Spinal cord (tissue), 10 donors: ENCODE results near the gene ELF3. TPM values are rescaled to one million over a fixed set of nuclear protein-coding genes. Genes with fewer than 3 reads are reported as not detected.
"Not testable (repeated sequence)": the region's sequence is repeated elsewhere in the genome, so short reads cannot be mapped to it uniquely, and the experiment has no call there.

Experiments used
- DNase-seq, 6 donors: peaks; one replicate each; pipeline versions ENCODE4 v3.0.0 to v3.0.0-alpha.2; 2013 to 2015; ENCODE audit warnings: low spot score in 6 of 6, low read depth in 4 of 6
- H3K27ac ChIP-seq: one replicate; pipeline ENCODE4 v1.5.1; 2013; ENCODE audit warnings: low read depth, low read length, control low read depth
- H3K27me3 ChIP-seq: one replicate; pipeline ENCODE4 v1.6.1; 2013; ENCODE audit warnings: low read length; ENCODE audit not compliant: control insufficient read depth, insufficient read depth
- H3K36me3 ChIP-seq: one replicate; pipeline ENCODE4 v1.6.1; 2013; ENCODE audit warnings: low read length; ENCODE audit not compliant: control insufficient read depth, insufficient read depth
- H3K4me1 ChIP-seq: one replicate; pipeline ENCODE4 v1.6.1; 2013; ENCODE audit warnings: low read length; ENCODE audit not compliant: control insufficient read depth, insufficient read depth
- H3K4me3 ChIP-seq: one replicate; pipeline ENCODE4 v1.5.1; 2013; ENCODE audit warnings: low read depth, low read length, control low read depth
- H3K9me3 ChIP-seq: one replicate; pipeline ENCODE4 v1.6.1; 2013; ENCODE audit warnings: low read length; ENCODE audit not compliant: control insufficient read depth, insufficient read depth
- WGBS: methylation state at CpG from one replicate; pipeline ENCODE4 v1.1.5; 2013; ENCODE audit warnings: missing lambda C conversion rate; ENCODE audit not compliant: insufficient coverage; 5-methylcytosine and 5-hydroxymethylcytosine counted together
- polyA plus RNA-seq, 2 donors: library from polyadenylated mRNA; unstranded; fragments of 120-200 nt; gene quantifications; one replicate each; pipeline ENCODE4 v1.2.1, GENCODE V29; 2013; ENCODE audit not compliant: insufficient read length in 2 of 2
- small RNA-seq: library from RNA; depleted of rRNA; stranded (forward); fragments of <200 nt; gene quantifications from one replicate; pipeline ENCODE3, GENCODE V24; 2014; ENCODE audit warnings: low replicate concordance
- total RNA-seq, 2 donors: library from RNA; depleted of rRNA in 1 of 2; stranded (reverse); fragments of 120-200 nt in 1 of 2; fragments of >200 nt in 1 of 2; gene quantifications; one replicate each; pipeline versions ENCODE4 v1.2.3 to v1.2.4, GENCODE V29; 2013 to 2014
- donor health status: healthy.

ELF3 gene
- total and polyA plus RNA-seq, 4 donors: 0.35 to 1.2 (median 0.84) TPM

DNA sequence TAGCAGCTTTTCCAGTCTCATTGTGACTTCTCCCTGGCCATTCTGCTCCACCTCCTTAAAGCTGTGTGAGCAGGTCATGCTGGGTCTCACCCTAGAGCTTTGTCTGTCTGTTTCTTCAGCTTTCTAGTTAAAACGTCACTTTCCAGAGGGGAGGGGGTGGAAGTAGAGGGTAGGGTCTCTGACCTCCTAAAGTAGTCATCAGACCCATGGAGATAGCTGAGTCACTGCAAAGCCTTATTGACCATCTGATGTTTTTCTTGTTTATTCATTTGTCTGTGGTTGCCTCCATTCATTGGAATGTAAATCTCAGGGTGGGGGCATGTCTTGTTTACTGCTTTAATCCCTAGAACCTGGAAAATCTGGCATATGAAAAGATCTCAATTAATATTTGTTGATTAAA lies 52.7 kb downstream of the ELF3 start:
- H3K27ac ChIP-seq: no peak overlapping the region
- WGBS: 0% methylated on average over 1 of the region's 1 CpG
- no peaks in the 10 kb centered on the region for H3K36me3 ChIP-seq
- no peaks in the 10 kb centered on the region for H3K9me3 ChIP-seq
- no peaks in the 10 kb centered on the region for H3K27me3 ChIP-seq
- H3K4me3 ChIP-seq: no peak overlapping the region
- H3K4me1 ChIP-seq: no peaks in the 10 kb centered on the region
- no peak for DNase-seq

DNA sequence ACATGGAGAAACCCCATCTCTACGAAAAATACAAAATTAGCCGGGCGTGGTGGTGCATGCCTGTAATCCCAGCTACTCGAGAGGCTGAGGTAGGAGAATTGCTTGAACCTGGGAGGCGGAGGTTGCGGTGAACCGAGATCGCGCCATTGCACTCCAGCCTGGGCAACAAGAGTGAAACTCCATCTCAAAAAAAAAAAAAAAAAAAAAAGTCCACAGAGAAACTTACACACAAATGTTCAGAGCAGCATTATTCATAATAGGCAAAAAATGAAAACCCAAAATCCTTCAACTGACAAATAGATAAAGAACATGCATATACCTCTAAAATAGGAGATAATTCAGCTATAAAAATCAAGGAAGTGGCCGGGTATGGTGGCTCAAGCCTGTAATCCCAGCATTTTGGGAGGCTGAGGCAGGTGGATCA lies 54.5 kb downstream of the ELF3 start:
- H3K9me3 ChIP-seq, H3K27me3 ChIP-seq, DNase-seq, H3K36me3 ChIP-seq, H3K4me1 ChIP-seq, H3K4me3 ChIP-seq, H3K27ac ChIP-seq: not testable (repeated sequence)
- WGBS: no CpG with 5 or more reads among the region's 10 CpGs

Small RNA genes within 50 kb of the gene (small RNA-seq; reads per million reads assigned to genes)
- gene AL691482.1: not detected
- not detected for gene AL691482.2
- gene MIR6740: not detected
- gene RF00156: not detected

Other genes starting within 250 kb of the ELF3 start
- gene IPO9, start 181.4 kb upstream of the ELF3 start, total RNA-seq: 10 to 100 TPM; 35.9 to 39.3 TPM
- 10 to 100 TPM; 85.9 to 86.3 TPM for gene IPO9, start 181.4 kb upstream of the ELF3 start, polyA plus RNA-seq
- gene SHISA4, start 121.7 kb upstream of the ELF3 start, total RNA-seq: 10 to 100 TPM; 53.2 to 62.3 TPM
- gene SHISA4, start 121.7 kb upstream of the ELF3 start, polyA plus RNA-seq: 100 to 1,000 TPM; 194 to 198 TPM
- gene LMOD1, start 64.0 kb upstream of the ELF3 start, total RNA-seq: 1 to 10 TPM; 1.9 to 8.4 TPM
- 1 to 10 TPM; 3.5 to 4.6 TPM for gene LMOD1, start 64.0 kb upstream of the ELF3 start, polyA plus RNA-seq
- 10 to 100 TPM; 50.9 to 76.7 TPM for gene TIMM17A, start 55.1 kb upstream of the ELF3 start, total RNA-seq
- gene TIMM17A, start 55.1 kb upstream of the ELF3 start, polyA plus RNA-seq: 100 to 1,000 TPM in 1 of 2 donors, 10 to 100 TPM in 1; 96.3 to 101 TPM
- gene RNPEP, start 27.9 kb upstream of the ELF3 start, total RNA-seq: 10 to 100 TPM; 19.1 to 37.9 TPM
- gene RNPEP, start 27.9 kb upstream of the ELF3 start, polyA plus RNA-seq: 10 to 100 TPM; 36.0 to 41.4 TPM
- 1 to 10 TPM; 3.1 to 7.5 TPM for gene GPR37L1, start 112.3 kb downstream of the ELF3 start, total RNA-seq
- gene GPR37L1, start 112.3 kb downstream of the ELF3 start, polyA plus RNA-seq: 1 to 10 TPM; 5.8 to 9.7 TPM
- gene ARL8A, start 134.2 kb downstream of the ELF3 start, total RNA-seq: 10 to 100 TPM; 56.3 to 75.2 TPM
- 100 to 1,000 TPM; 183 to 184 TPM for gene ARL8A, start 134.2 kb downstream of the ELF3 start, polyA plus RNA-seq
- 1 to 10 TPM; 1.4 to 2.5 TPM for gene PTPN7, start 150.0 kb downstream of the ELF3 start, total RNA-seq
- 1 to 10 TPM in 1 of 2 donors, under 1 TPM in 1; 0.98 to 1.5 TPM for gene PTPN7, start 150.0 kb downstream of the ELF3 start, polyA plus RNA-seq
- 1 to 10 TPM; 1.0 to 1.8 TPM for gene LGR6, start 183.2 kb downstream of the ELF3 start, total RNA-seq
- gene LGR6, start 183.2 kb downstream of the ELF3 start, polyA plus RNA-seq: 1 to 10 TPM; 5.5 to 6.1 TPM